Neuron (in vitro differentiated cells): ENCODE data around the gene LMBRD1.
"Not testable (repeated sequence)": the region's sequence is repeated elsewhere in the genome, so short reads cannot be mapped to it uniquely, and the experiment has no call there.

Source experiments
- H2AFZ ChIP-seq: one replicate; pipeline ENCODE4 v1.6.1; 2013; ENCODE audit warnings: low read depth, mild to moderate bottlenecking, inconsistent platforms, low read length, moderate library complexity
- H3K27me3 ChIP-seq: one replicate; pipeline ENCODE4 v1.6.1; 2013; ENCODE audit warnings: low read length; ENCODE audit not compliant: insufficient read depth
- H3K36me3 ChIP-seq: one replicate; pipeline ENCODE4 v1.6.1; 2013; ENCODE audit warnings: low read length; ENCODE audit not compliant: insufficient read depth
- H3K4me1 ChIP-seq: one replicate; pipeline ENCODE4 v1.6.1; 2013; ENCODE audit warnings: low read length; ENCODE audit not compliant: insufficient read depth
- H3K4me3 ChIP-seq: 2 replicates; pipeline ENCODE4 v1.5.1; 2013; ENCODE audit warnings: mild to moderate bottlenecking, low read length, moderate library complexity
- H3K9me3 ChIP-seq: one replicate; pipeline ENCODE4 v1.6.1; 2013; ENCODE audit warnings: low read length

The LMBRD1 gene

DNA sequence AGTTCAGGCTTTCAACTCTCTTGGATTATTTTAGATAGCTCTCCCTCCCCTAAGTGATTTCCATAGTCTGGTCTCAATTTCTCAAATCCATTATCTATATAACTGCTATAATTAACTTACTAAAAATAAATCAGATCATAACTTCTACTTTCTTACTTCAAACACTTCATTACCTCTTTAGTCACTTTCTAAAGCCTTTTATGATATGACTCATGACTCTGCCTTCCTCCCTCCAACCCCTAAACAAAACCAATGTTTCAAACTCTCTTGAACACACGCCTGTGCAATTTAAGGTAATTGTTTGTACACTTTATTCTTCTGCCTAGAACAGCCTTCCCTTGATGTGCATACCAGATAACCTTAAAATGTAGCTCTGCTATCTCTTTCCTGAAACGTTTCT is 100.5 kb downstream of the LMBRD1 start:
- Histone ChIP-seq H2AFZ (no peak overlapping the region), H3K4me3 (no peak overlapping the region), H3K4me1 (no peaks in the 10 kb centered on the region), H3K27me3 (no peaks in the 10 kb centered on the region), H3K36me3 (peaks cover 9% of the 10 kb centered on the region), H3K9me3 (no peaks in the 10 kb centered on the region)

DNA sequence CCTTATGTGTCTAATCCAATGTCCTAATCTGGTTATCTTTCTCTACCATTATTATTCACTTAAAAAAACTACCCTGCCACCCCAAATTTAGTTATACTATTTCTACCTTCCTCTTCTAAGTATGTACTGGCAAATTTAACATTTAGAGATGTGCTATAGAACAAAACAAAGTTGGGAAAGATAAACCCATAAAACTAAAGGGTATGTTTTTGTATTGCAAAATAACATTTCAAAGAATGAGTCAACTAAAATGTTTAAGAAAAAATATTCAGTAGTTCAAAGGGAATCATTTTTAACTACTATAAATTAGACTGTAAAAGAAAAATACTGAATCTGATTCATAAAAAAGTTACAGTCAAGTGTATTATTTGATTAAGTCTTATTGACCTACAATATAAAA is 103.0 kb downstream of the LMBRD1 start:
- Histone ChIP-seq H2AFZ (no peak overlapping the region), H3K27me3 (no peaks in the 10 kb centered on the region), H3K4me3 (no peak overlapping the region), H3K9me3 (no peaks in the 10 kb centered on the region), H3K36me3 (peaks cover 6% of the 10 kb centered on the region), H3K4me1 (no peaks in the 10 kb centered on the region)

DNA sequence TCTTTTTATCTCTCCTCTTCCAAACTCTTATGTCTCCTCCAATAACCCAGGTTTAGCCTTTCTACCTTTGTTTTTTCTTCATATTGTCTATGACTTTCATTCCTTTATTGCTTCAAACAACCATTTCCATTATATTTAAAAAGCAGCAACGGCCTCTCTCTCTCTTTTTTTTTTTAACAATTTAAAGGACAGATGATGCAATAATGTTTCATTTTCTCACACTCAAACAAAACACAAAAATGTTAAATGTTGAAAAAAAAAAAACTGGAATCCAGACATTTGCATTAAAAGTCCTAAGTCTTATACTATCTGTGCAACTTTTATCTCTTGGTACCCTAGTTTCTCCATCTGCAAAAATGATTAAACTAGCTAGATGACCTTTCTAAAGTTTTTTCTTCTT is 105.8 kb downstream of the LMBRD1 start:
- Histone ChIP-seq H3K4me1 (no peaks in the 10 kb centered on the region), H3K4me3 (no peak overlapping the region), H3K36me3 (no peaks in the 10 kb centered on the region), H3K9me3 (no peaks in the 10 kb centered on the region), H3K27me3 (no peaks in the 10 kb centered on the region), H2AFZ (no peak overlapping the region)

DNA sequence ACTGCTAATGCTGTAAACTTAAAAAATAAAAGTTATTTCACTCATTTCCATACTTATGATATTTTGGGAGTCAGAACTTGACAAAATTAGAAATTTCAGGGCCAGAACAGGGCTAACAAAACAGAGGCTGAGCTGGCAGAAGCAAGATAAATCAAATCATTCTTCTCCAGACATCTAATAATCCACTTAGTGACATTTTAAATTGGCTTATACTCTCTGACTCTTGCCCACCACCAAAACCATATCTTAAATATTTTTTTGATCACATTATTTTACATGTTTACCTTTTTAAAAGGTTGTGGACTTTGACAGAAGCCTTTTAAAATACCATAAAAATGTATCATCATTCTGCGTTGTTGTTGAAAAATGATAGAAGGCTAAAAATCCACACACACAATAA is 116.5 kb downstream of the LMBRD1 start:
- H3K4me3 ChIP-seq: no peak overlapping the region
- no peaks in the 10 kb centered on the region for H3K4me1 ChIP-seq
- no peaks in the 10 kb centered on the region for H3K9me3 ChIP-seq
- no peaks in the 10 kb centered on the region for H3K27me3 ChIP-seq
- H3K36me3 ChIP-seq: peaks cover 4% of the 10 kb centered on the region
- H2AFZ ChIP-seq: no peak overlapping the region

DNA sequence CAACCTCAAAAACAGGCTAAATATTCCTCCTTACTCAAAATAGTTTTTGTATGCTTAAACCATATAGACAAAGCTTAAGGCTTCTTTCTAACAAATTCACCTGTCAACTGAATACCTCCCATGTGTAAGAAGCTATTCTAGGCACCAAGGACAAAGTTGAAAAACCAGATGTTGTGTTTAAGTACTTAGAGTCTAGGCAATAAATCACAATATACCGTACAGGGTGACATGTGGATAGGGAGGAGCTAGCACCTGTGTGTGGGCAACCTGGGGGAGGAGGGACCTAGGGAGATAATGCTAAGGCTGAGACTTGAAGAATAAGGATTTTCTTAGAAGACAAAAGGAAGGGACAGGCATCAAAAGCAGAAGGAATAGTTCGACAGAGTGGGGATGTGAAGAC is 123.5 kb downstream of the LMBRD1 start:
- H3K4me1 ChIP-seq: no peaks in the 10 kb centered on the region
- no peak overlapping the region for H3K4me3 ChIP-seq
- no peak overlapping the region for H2AFZ ChIP-seq
- H3K36me3 ChIP-seq: peaks cover 10% of the 10 kb centered on the region
- no peaks in the 10 kb centered on the region for H3K27me3 ChIP-seq
- no peaks in the 10 kb centered on the region for H3K9me3 ChIP-seq

DNA sequence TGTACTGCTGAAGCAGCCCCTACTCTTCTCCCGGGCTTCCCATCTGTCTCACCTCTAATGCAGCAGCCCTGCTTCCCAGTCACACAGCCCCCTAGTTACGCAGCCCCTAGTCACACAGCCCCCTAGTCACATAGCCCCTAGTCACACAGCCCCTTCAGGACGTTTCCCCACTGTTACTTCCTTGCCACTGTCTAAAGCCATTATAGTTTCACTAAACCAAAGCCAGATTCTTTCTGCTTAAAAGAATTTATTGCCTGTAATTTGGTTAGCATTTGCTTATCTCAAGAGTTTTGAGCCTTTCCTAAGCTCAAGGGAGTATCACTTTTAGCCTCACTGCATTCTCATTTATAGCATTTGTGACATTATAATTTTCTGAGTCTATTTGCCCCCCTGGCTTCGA is 127.9 kb downstream of the LMBRD1 start:
- Histone ChIP-seq H2AFZ (no peak overlapping the region), H3K9me3 (no peaks in the 10 kb centered on the region), H3K4me1 (no peaks in the 10 kb centered on the region), H3K27me3 (no peaks in the 10 kb centered on the region), H3K36me3 (peaks cover 6% of the 10 kb centered on the region), H3K4me3 (no peak overlapping the region)

DNA sequence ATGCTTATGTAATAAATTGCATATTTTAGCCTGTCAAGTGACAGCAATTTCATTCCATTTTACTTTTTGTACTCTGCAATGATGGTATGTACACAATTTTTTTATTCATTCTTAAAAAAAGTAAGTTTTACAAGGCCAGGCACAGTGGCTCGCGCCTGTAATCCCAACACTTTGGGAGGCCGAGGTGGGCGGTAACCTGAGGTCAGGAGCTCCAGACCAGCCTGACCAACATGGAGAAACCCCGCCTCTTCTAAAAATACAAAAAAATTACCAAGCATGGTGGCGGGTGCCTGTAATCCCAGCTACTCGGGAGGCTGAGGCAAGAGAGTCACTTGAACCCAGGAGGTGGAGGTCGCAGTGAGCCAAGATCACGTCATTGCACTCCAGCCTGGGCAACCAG is 130.0 kb downstream of the LMBRD1 start:
- not testable (repeated sequence) for H3K27me3 ChIP-seq

DNA sequence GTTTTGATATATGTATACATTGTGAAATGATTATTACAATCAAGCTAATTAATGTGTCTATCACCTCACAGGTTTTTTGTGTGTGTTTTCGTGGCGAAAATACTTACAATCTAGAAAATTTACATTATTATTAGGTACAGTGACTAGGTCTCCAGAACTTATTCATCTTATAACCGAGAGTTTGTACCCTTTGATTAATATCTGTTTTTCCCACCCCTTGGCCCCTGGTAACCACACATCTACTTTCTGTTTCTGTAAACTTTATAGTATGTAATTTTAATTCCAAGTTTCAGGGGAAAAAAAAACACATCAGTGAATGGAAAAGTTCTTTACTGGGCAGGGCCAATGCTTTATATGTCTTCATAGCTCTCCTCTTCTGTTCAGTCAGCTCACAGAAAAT is 131.4 kb downstream of the LMBRD1 start:
- no peaks in the 10 kb centered on the region for H3K4me1 ChIP-seq
- no peaks in the 10 kb centered on the region for H3K36me3 ChIP-seq
- no peaks in the 10 kb centered on the region for H3K27me3 ChIP-seq
- H3K4me3 ChIP-seq: no peak overlapping the region
- H3K9me3 ChIP-seq: no peaks in the 10 kb centered on the region
- no peak overlapping the region for H2AFZ ChIP-seq

More for the DNA sequence above, 130.0 kb downstream of the LMBRD1 start:
- H3K36me3 ChIP-seq, H3K4me3 ChIP-seq, H3K9me3 ChIP-seq, H3K4me1 ChIP-seq, H2AFZ ChIP-seq: not testable (repeated sequence)

DNA sequence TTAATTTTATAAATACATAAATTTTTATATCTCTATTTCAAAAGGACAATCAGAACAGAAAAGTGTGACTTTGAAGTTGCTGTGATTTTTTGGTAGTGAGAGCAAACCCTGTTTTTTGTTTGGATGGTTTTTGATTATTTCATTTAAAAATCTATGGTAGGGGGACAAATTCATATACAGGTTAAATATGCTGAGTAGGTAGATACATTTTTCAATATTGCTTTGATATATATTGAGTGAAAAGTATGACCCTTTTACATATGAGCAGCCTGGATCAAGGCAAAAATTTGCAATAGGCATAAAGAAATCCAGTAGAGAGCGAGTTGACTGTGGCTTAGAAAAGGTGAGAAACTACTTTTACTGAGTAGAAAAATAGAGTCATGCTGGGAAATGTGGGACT is 132.3 kb downstream of the LMBRD1 start:
- no peaks in the 10 kb centered on the region for H3K36me3 ChIP-seq
- no peaks in the 10 kb centered on the region for H3K4me1 ChIP-seq
- no peaks in the 10 kb centered on the region for H3K27me3 ChIP-seq
- no peak overlapping the region for H3K4me3 ChIP-seq
- H2AFZ ChIP-seq: no peak overlapping the region
- no peaks in the 10 kb centered on the region for H3K9me3 ChIP-seq

DNA sequence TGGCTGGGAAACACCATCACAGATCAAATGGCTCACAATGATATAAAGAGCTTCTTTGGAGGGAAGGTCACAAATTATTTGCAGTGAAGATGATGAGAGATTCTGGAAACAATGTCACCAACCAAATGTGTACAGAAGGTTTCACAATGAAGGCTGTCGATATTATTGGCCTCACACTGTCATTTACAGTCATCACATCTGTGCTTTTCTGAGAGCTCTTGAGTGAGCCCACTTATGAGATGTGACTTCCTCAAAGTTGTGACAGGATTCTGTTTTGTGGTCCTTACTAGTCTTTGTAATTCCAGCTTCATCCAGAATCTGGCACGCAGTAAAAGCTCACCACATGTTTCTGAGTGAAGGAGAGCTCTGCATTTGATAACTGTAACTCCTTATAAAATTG is 133.6 kb downstream of the LMBRD1 start:
- no peak overlapping the region for H3K4me3 ChIP-seq
- H3K36me3 ChIP-seq: no peaks in the 10 kb centered on the region
- no peaks in the 10 kb centered on the region for H3K27me3 ChIP-seq
- no peaks in the 10 kb centered on the region for H3K4me1 ChIP-seq
- no peak overlapping the region for H2AFZ ChIP-seq
- H3K9me3 ChIP-seq: peaks cover 3% of the 10 kb centered on the region

DNA sequence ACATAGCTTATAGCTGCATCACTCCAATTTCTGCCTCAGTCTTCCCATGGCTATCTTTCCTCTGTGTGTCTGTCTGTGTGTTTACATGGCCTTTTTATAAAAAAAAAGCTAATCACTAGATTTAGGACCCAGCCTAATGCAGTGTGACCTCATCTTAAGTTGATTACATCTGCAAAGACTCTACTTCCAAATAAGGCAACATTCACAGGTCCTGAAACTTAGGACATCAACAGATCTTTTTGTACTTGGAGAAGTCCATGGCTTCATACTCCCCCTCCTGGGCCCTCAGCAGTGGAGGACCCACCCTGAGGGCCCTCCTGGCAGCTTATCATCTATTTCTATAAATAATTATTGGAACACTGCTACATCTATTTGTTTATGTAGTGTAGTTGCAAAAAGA is 146.1 kb downstream of the LMBRD1 start:
- no peaks in the 10 kb centered on the region for H3K4me1 ChIP-seq
- H3K4me3 ChIP-seq: no peak overlapping the region
- no peaks in the 10 kb centered on the region for H3K36me3 ChIP-seq
- H3K27me3 ChIP-seq: no peaks in the 10 kb centered on the region
- no peaks in the 10 kb centered on the region for H3K9me3 ChIP-seq
- no peak overlapping the region for H2AFZ ChIP-seq

DNA sequence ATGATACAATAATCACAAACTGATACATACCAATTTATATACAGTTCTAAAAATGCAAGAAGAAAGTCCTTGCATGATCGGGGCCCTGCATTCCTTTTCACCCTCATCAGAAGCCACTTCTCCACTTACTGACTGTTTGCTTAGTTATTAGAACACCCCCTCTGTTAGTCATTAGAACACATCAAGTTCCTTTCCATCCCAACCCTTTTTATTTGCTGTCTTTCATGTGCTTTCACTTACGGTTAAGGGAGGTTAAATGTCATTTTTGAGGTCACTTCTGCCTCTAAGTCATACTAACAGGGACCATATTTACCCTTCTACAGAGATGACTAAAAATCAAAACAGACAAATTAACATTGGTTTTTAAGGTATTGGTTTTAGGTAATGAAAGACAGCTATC is 149.1 kb downstream of the LMBRD1 start:
- Histone ChIP-seq H3K9me3 (peaks cover 2% of the 10 kb centered on the region), H3K4me3 (no peak overlapping the region), H3K36me3 (no peaks in the 10 kb centered on the region), H2AFZ (no peak overlapping the region), H3K4me1 (no peaks in the 10 kb centered on the region), H3K27me3 (no peaks in the 10 kb centered on the region)

DNA sequence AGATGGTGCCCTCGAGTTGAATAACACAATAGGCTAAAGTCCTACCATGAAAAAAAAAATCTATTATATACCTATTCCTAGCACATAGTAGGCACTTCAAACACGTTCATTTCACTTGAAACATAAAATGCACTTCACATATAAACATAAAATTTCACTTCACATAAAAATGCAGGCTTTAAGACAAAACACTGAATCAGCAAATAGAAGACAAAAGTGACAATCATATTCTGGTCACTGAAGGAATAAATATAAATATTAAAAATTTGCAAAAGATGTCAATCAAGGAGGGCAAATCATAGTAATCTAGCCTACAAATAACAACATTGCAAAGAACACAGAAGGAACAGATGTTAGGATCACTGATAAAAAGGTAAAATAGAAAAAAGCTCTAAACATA is 153.1 kb downstream of the LMBRD1 start:
- Histone ChIP-seq H3K4me1 (no peaks in the 10 kb centered on the region), H2AFZ (no peak overlapping the region), H3K9me3 (peaks cover 2% of the 10 kb centered on the region), H3K4me3 (no peak overlapping the region), H3K36me3 (no peaks in the 10 kb centered on the region), H3K27me3 (no peaks in the 10 kb centered on the region)

DNA sequence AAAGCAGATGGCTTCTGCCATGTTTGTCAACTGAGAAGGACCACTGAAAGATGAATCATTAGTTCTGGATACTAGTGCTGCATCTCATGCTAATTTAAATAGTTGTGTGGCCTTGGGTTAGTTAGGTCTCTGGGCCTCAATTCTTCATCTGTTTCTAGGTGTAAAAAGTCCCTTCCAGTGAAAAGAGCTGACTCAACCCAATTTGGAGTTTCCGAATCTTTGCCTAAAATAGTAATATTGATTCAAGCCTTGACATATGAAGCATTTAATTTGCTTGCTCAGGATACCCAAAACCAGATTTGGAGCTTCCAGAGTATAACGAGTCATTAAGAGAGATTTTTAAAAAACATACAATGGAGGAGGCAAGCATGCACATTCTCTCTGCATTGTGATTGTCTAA is 163.9 kb downstream of the LMBRD1 start:
- Histone ChIP-seq H3K4me3 (no peak overlapping the region), H3K4me1 (peaks cover 10% of the 10 kb centered on the region), H2AFZ (no peak overlapping the region), H3K9me3 (peaks cover 3% of the 10 kb centered on the region), H3K27me3 (no peaks in the 10 kb centered on the region), H3K36me3 (no peaks in the 10 kb centered on the region)
